ENCODE data around the gene TBXT. TPM values are rescaled to one million over a fixed set of nuclear protein-coding genes. Genes with fewer than 3 reads are reported as not detected.
"Not testable (repeated sequence)": the region's sequence is repeated elsewhere in the genome, so short reads cannot be mapped to it uniquely, and the experiment has no call there.

Gene TBXT
- total and polyA plus RNA-seq, 11 donors: 0.25 TPM; not detected in 10

DNA sequence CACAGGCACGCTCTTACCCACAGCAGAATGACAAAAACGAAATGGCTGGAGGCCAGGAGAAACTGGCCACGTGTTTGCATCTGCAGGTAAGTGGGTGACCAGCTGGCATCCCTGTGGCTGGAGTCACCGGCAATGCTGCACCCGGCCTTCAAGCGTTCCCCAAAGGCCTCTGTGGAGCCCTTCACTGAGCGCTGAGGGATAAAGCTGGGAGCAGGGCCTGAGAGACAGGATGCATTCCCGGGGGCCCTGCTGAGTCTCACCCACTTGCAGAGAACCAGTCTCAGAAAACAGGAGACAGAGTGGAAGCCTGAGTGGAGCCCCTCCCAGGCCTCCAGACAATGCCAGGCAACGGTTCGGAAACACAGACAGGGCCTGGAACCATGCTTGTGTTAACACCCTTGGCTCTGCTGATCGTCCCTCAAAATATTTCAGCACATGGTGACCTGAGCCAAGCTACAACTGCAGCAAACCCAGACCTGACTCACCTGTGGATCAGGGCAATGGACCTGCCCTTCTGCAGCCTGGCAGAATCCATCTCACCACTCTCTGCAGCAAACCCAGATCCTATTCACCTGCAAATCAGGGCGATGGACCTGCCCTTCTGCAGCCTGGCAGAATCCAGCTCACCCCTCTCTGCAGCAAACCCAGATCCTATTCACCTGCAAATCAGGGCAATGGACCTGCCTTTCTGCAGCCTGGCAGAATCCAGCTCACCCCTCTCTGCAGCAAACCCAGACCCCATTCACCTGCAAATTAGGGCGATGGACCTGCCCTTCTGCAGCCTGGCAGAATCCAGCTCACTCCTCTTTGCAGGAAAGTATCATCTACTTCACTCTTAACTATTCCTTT, 39.8 kb downstream of the TBXT start:
- Histone ChIP-seq H3K4me3 (no peak overlapping the region), H3K27me3 (peaks cover 0 to 39% (median 13%) of the 10 kb centered on the region in 9 donors), H3K27ac (no peak overlapping the region), H3K9me3 (no peaks in the 10 kb centered on the region), H3K36me3 (no peaks in the 10 kb centered on the region), H3K4me1 (no peaks in the 10 kb centered on the region)
- TF ChIP-seq POLR2A (IDR thresholded peaks at IDR 0.05): no peak
- TF ChIP-seq, protein P1, sequence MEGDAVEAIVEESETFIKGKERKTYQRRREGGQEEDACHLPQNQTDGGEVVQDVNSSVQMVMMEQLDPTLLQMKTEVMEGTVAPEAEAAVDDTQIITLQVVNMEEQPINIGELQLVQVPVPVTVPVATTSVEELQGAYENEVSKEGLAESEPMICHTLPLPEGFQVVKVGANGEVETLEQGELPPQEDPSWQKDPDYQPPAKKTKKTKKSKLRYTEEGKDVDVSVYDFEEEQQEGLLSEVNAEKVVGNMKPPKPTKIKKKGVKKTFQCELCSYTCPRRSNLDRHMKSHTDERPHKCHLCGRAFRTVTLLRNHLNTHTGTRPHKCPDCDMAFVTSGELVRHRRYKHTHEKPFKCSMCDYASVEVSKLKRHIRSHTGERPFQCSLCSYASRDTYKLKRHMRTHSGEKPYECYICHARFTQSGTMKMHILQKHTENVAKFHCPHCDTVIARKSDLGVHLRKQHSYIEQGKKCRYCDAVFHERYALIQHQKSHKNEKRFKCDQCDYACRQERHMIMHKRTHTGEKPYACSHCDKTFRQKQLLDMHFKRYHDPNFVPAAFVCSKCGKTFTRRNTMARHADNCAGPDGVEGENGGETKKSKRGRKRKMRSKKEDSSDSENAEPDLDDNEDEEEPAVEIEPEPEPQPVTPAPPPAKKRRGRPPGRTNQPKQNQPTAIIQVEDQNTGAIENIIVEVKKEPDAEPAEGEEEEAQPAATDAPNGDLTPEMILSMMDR (IDR thresholded peaks at IDR 0.05): no peak
- DNase-seq: no peak
- 52 to 64% (median 63%) methylated on average over 13 of the region's 13 CpGs for WGBS, 4 donors
- intact Hi-C loops (cut with DNase I): no loop called here
- ATAC-seq: no peak

DNA sequence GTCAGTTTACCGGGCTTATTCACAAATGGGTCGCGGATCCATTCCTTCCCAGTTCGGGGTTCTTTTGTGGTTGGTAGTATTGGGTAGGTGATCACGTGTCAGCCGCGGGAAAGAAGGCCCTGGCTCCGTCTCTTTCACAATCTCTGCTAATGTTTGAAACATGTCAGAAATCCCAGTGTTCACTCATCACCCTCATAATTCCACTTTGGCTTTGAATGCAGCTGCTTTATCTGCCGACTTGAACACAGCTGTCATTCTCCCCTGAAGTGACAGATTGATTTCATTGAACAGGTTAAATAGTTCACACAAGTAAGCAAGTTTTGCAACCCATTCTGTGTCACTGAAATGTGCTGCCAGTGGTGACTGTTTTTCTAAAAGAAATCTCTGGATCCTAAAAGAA, 44.5 kb downstream of the TBXT start:
- H3K36me3 ChIP-seq; H3K9me3 ChIP-seq; H3K27ac ChIP-seq; H3K4me3 ChIP-seq; H3K4me1 ChIP-seq; intact Hi-C loops (cut with DNase I); DNase-seq; ATAC-seq: not testable (repeated sequence)
- peaks cover 0 to 44% (median 13%) of the 10 kb centered on the region in 9 donors for H3K27me3 ChIP-seq
- WGBS, 4 donors: 55 to 66% (median 57%) methylated on average over 9 of the region's 9 CpGs

DNA sequence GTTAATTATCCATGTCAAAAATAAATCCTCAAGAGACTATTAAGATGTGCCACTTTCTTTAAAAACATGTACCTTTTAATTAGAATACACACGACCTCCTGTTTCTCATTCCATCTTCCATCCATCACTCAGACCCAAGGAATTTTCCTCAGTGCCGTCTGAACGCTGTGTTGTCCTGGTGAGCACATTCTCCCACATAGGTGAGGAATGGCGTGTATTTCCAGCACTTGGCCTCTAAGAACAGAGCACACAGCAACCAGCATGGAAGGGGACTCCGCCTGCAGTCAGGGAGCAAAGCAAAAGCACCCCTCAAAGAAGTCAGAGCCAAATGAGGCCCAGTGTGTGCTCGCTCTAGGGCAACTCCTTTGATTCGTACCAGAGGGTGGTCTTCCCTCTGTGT, 45.9 kb downstream of the TBXT start:
- H3K27me3 ChIP-seq: peaks cover 0 to 34% (median 6%) of the 10 kb centered on the region in 9 donors
- ATAC-seq (no peak), DNase-seq (no peak)
- H3K4me3 ChIP-seq: no peak overlapping the region
- 69 to 81% (median 77%) methylated on average over 7 of the region's 7 CpGs for WGBS, 4 donors
- TF ChIP-seq, protein P1 (IDR thresholded peaks at IDR 0.05): no peak
- no peak for TF ChIP-seq POLR2A (IDR thresholded peaks at IDR 0.05)
- intact Hi-C loops (cut with DNase I): no loop called here
- H3K4me1 ChIP-seq: no peaks in the 10 kb centered on the region
- no peaks in the 10 kb centered on the region for H3K36me3 ChIP-seq
- H3K27ac ChIP-seq: no peak overlapping the region
- peaks cover 0 to 2% (median 0%) of the 10 kb centered on the region in 12 donors for H3K9me3 ChIP-seq

DNA sequence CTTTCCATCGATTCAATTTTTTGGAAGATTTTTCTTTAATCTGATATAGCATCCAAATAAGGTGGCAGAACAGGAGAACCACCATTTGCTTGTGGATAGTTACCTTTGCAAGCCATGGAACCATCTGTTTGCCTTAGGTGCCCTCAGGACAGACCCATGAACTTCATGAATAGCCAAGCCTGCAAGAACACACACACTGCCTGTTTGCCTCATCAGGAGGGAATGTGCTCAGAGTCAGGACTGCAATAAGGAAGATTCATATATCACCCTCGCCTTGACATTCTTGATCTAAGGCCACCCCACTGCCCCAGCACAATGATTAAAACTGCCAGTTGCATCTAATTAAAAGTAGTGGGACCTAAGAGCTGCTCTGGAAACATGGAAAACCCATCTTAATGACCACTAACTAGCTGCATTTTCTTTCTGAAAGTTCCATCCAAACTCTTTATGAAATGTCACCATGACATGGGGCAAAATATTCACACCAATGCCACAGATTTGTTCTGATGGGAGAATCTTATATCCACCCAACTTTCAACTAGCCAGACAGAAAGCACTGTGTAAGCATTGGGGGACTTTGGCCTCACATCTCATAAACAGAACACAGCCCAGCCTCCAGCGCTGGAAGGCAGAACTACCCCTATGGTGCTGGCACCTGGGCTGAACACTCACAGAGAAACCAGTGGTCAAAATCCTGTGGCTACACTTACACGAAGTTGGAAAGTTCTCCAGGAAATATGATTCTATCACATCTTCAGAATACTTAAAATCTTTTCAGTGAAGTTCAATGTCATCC, 48.3 kb downstream of the TBXT start:
- intact Hi-C loops (cut with DNase I): no loop called here
- H3K4me3 ChIP-seq: no peak overlapping the region
- peaks cover 0 to 14% (median 0%) of the 10 kb centered on the region in 9 donors for H3K27me3 ChIP-seq
- WGBS, 4 donors: 76 to 88% (median 82%) methylated on average over 4 of the region's 4 CpGs
- TF ChIP-seq, protein P1 (IDR thresholded peaks at IDR 0.05): no peak
- no peak for TF ChIP-seq POLR2A (IDR thresholded peaks at IDR 0.05)
- H3K4me1 ChIP-seq: no peaks in the 10 kb centered on the region
- peaks cover 0 to 19% (median 9%) of the 10 kb centered on the region in 12 donors for H3K9me3 ChIP-seq
- no peak overlapping the region for H3K27ac ChIP-seq
- DNase-seq (no peak), ATAC-seq (no peak)
- H3K36me3 ChIP-seq: no peaks in the 10 kb centered on the region
